ENCODE data around the gene ARAP2.

DNA sequence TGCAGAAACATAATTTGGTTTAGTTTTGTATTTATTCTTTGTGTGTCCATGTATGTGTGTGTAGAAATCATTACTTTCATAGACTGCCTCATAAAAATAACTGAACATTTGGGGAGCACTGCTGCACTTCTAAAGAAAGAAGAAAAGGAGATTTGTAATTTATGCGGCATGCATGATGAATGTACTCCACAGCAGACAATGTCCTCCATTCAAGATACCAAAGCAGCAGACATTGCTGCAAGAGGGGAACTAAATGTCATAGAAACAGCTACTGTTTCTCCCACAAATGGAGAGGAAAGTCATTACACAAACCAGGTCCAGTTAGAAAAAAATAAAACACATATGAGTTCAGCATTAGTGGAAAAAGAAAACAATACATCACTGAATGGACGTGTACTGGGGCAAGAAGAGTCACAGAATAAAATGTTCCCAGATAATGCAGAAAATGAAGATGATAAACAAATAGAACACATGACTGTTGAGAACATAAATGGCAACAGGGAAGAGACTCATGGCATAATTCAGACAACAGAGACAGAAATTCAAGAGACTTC is 39.7 kb upstream of the ARAP2 start:
- TF ChIP-seq, protein P1, sequence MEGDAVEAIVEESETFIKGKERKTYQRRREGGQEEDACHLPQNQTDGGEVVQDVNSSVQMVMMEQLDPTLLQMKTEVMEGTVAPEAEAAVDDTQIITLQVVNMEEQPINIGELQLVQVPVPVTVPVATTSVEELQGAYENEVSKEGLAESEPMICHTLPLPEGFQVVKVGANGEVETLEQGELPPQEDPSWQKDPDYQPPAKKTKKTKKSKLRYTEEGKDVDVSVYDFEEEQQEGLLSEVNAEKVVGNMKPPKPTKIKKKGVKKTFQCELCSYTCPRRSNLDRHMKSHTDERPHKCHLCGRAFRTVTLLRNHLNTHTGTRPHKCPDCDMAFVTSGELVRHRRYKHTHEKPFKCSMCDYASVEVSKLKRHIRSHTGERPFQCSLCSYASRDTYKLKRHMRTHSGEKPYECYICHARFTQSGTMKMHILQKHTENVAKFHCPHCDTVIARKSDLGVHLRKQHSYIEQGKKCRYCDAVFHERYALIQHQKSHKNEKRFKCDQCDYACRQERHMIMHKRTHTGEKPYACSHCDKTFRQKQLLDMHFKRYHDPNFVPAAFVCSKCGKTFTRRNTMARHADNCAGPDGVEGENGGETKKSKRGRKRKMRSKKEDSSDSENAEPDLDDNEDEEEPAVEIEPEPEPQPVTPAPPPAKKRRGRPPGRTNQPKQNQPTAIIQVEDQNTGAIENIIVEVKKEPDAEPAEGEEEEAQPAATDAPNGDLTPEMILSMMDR (IDR thresholded peaks at IDR 0.05; ENCODE audit: low read depth, low read length), result no peak
- no peak for TF ChIP-seq EZH2phosphoT487 (IDR thresholded peaks at IDR 0.05; ENCODE audit: low read depth)
